Fibroblast of upper back skin (primary cell): ENCODE results near the gene PHAX.
"Not testable (repeated sequence)": the region's sequence is repeated elsewhere in the genome, so short reads cannot be mapped to it uniquely, and the experiment has no call there.

Experiments
- DNase-seq: peaks from one replicate; pipeline ENCODE4 v3.0.0-alpha.2; 2013

The PHAX gene

GRCh38 chr5:126600631-126601511 lies at the start of gene PHAX:
Gene PHAX (plus strand): TSS chr5:126600947. CDS start chr5:126600963, 16 bp downstream.
- peak; percentile 80 for DNase-seq

- DNase-seq = no peak
These were observed 48.1 kb upstream of the PHAX start for GRCh38 chr5:126552614-126553013.

- DNase-seq = not testable (repeated sequence)
These were observed 45.6 kb upstream of the PHAX start for GRCh38 chr5:126555101-126555500.

- DNase-seq = peak; percentile 5
These were observed 38.8 kb upstream of the PHAX start for GRCh38 chr5:126561908-126562307.

GRCh38 chr5:126562823-126563222 lies 37.9 kb upstream of the PHAX start:
- no peak for DNase-seq

GRCh38 chr5:126568206-126568755 lies 32.5 kb upstream of the PHAX start:
- no peak for DNase-seq

- DNase-seq = no peak
These were observed 25.1 kb upstream of the PHAX start for GRCh38 chr5:126575644-126576043.

- no peak for DNase-seq
These were observed 23.8 kb upstream of the PHAX start for GRCh38 chr5:126576974-126577373.

- DNase-seq = no peak
These were observed 23.3 kb upstream of the PHAX start for GRCh38 chr5:126577415-126577814.

GRCh38 chr5:126579716-126580115 lies 21.0 kb upstream of the PHAX start:
- no peak for DNase-seq

GRCh38 chr5:126583761-126584160 lies 17.0 kb upstream of the PHAX start:
- no peak for DNase-seq

- no peak for DNase-seq
These were observed 13.0 kb upstream of the PHAX start for GRCh38 chr5:126587551-126588390.

GRCh38 chr5:126589536-126590297 lies 11.0 kb upstream of the PHAX start:
- no peak for DNase-seq

GRCh38 chr5:126591549-126591948 lies 9.2 kb upstream of the PHAX start:
- no peak for DNase-seq

- DNase-seq = peak; percentile 97
These were observed 5.8 kb upstream of the PHAX start, which contains the start of gene ALDH7A1 for GRCh38 chr5:126594748-126595485. Gene ALDH7A1 (minus strand): TSS chr5:126595219. CDS start chr5:126595198, 21 bp downstream.

- no peak for DNase-seq
These were observed 5.2 kb upstream of the PHAX start for GRCh38 chr5:126595486-126596083.

- peak; percentile 67 for DNase-seq
These were observed 3.6 kb upstream of the PHAX start for GRCh38 chr5:126597156-126597555.

- DNase-seq = no peak
These were observed 1.2 kb upstream of the PHAX start for GRCh38 chr5:126599499-126599898.

GRCh38 chr5:126599971-126600630 lies 646 bp upstream of the PHAX start:
- DNase-seq = not testable (repeated sequence)

GRCh38 chr5:126603402-126603991 lies 2.8 kb downstream of the PHAX start:
- DNase-seq = no peak
